ENCODE measurements around the gene APELA. TPM values are rescaled to one million over a fixed set of nuclear protein-coding genes. Genes with fewer than 3 reads are reported as not detected.
A peak's percentile ranks its signal among the peaks of the same experiment; 100 is the strongest.
"Not testable (repeated sequence)": the region's sequence is repeated elsewhere in the genome, so short reads cannot be mapped to it uniquely, and the experiment has no call there.

The APELA gene
- total RNA-seq, 1 experiment from 2014 or later, result 140 TPM

DNA sequence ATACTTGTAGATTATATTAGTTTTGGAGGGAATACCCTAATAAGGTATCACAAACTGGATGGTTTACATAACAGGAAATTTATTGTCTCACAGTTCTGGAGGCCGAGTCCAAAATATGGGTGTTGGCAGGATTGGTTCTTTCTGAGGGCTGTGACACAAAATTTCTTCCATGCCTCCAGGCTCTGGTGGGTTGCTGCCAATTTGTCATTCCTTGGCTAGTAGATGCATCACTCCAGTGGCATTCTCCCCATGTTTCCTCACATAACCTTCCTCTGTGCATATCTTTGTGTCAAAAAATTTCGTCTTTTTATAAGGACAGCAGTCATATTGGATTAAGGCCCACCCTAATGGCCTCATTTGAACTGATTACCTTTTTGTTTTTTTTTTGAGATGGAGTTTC, 49.3 kb downstream of the APELA start:
- Mint-ChIP-seq H3K4me3 (no peak overlapping the region; a peak in 1 of 5 replicates), H3K4me1 (peaks cover 3% of the 10 kb centered on the region in 2 experiments), H3K9me3 (no peaks in the 10 kb centered on the region), H3K27ac (no peak overlapping the region), H3K36me3 (ENCODE audit: insufficient read depth in 1 of 3, low read depth in 3 of 3) (no peaks in the 10 kb centered on the region), H3K27me3 (ENCODE audit: low read depth) (no peaks in the 10 kb centered on the region; the same call in 1 of the 2 replicates)
- Histone ChIP-seq H3K4ac (ENCODE audit: low read depth, low read length) (no peak overlapping the region), H3K14ac (ENCODE audit: insufficient read depth, low read length) (no peak overlapping the region), H3K79me1 (ENCODE audit: insufficient read depth, low read depth, low read length, poor library complexity, severe bottlenecking) (no peaks in the 10 kb centered on the region), H2BK12ac (ENCODE audit: insufficient read length, low read depth, low read length) (no peak overlapping the region), H4K20me1 (ENCODE audit: control insufficient read depth, insufficient read depth, insufficient read length) (no peaks in the 10 kb centered on the region), H3K9ac (ENCODE audit: extremely low read depth, insufficient read length, low read length) (no peak overlapping the region), H3T11ph (ENCODE audit: low read length) (no peak overlapping the region), H2BK120ac (ENCODE audit: low read depth, low read length, poor library complexity, severe bottlenecking) (no peak overlapping the region), H3K18ac (ENCODE audit: insufficient read length, low read depth, low read length) (no peak overlapping the region), H4K5ac (ENCODE audit: insufficient read length, low read depth, low read length) (no peak overlapping the region), H3K27ac (ENCODE audit: insufficient read length, low read depth, low read length) (no peak overlapping the region), H3K79me2 (ENCODE audit: insufficient read depth, low read length) (no peaks in the 10 kb centered on the region), H3K27me3 (ENCODE audit: insufficient read depth, low read length) (no peaks in the 10 kb centered on the region), H3K4me2 (ENCODE audit: insufficient read depth, insufficient read length, low read length) (no peak overlapping the region), H2AFZ (ENCODE audit: low read length) (no peak overlapping the region), H2BK20ac (ENCODE audit: low read depth, low read length, poor library complexity, severe bottlenecking) (no peak overlapping the region), H2AK5ac (ENCODE audit: insufficient read length, low read length) (no peak overlapping the region), H3K4me1 (ENCODE audit: insufficient read depth, low read length) (no peaks in the 10 kb centered on the region), H2BK15ac (ENCODE audit: low read depth, low read length) (no peak overlapping the region), H4K8ac (replicated peaks; ENCODE audit: insufficient read length, low read depth, low read length) (no peak overlapping the region), H2BK5ac (ENCODE audit: insufficient read length, low read length) (no peak overlapping the region), H4K91ac (ENCODE audit: insufficient read length, low read depth, low read length) (no peak overlapping the region), H3K9me3 (ENCODE audit: control insufficient read depth, low read depth, low read length) (no peaks in the 10 kb centered on the region), H3K23ac (ENCODE audit: insufficient read length, low read depth, low read length) (no peak overlapping the region), H3K56ac (ENCODE audit: insufficient read length, low read depth, low read length) (no peak overlapping the region), H3K23me2 (ENCODE audit: insufficient read length, low read depth, low read length, poor library complexity, severe bottlenecking) (peaks cover 4% of the 10 kb centered on the region)
- no CpG with 5 or more reads among the region's 2 CpGs for WGBS (ENCODE audit: extremely low coverage, insufficient read length, low lambda C conversion rate)
- TF ChIP-seq, protein P1, sequence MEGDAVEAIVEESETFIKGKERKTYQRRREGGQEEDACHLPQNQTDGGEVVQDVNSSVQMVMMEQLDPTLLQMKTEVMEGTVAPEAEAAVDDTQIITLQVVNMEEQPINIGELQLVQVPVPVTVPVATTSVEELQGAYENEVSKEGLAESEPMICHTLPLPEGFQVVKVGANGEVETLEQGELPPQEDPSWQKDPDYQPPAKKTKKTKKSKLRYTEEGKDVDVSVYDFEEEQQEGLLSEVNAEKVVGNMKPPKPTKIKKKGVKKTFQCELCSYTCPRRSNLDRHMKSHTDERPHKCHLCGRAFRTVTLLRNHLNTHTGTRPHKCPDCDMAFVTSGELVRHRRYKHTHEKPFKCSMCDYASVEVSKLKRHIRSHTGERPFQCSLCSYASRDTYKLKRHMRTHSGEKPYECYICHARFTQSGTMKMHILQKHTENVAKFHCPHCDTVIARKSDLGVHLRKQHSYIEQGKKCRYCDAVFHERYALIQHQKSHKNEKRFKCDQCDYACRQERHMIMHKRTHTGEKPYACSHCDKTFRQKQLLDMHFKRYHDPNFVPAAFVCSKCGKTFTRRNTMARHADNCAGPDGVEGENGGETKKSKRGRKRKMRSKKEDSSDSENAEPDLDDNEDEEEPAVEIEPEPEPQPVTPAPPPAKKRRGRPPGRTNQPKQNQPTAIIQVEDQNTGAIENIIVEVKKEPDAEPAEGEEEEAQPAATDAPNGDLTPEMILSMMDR (conservative IDR thresholded peaks at IDR 0.05), result no peak
- DNase-seq, result no peak

DNA sequence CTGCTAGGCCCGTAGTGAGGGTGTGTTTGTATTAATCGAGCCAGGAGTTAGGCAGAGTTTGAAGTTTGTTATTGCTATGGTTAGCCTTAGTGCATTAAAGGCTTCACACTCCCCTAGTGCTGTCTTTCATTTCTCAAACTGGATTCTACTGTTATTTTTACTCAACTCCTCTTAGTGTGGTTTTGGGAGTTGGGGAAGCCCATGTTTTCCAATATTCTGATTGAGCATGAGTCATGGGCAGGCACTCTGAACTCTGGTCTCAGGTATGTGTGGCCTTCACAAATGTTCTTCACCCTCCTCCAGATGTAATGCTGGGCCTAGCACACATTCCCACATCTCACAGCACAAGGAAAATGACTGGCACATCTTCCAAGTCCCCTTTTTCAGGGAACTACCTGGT, 50.1 kb downstream of the APELA start:
- not testable (repeated sequence) for H3T11ph ChIP-seq (ENCODE audit: low read length); H3K36me3 Mint-ChIP-seq (ENCODE audit: insufficient read depth in 1 of 3, low read depth in 3 of 3); H3K4me1 ChIP-seq (ENCODE audit: insufficient read depth, low read length); H3K14ac ChIP-seq (ENCODE audit: insufficient read depth, low read length); H2BK5ac ChIP-seq (ENCODE audit: insufficient read length, low read length); H3K79me1 ChIP-seq (ENCODE audit: insufficient read depth, low read depth, low read length, poor library complexity, severe bottlenecking); H3K4ac ChIP-seq (ENCODE audit: low read depth, low read length); H2BK15ac ChIP-seq (ENCODE audit: low read depth, low read length); H3K9me3 Mint-ChIP-seq; H3K4me3 Mint-ChIP-seq; H3K9ac ChIP-seq (ENCODE audit: extremely low read depth, insufficient read length, low read length); H3K27ac ChIP-seq (ENCODE audit: insufficient read length, low read depth, low read length); H3K56ac ChIP-seq (ENCODE audit: insufficient read length, low read depth, low read length); H3K27me3 Mint-ChIP-seq (ENCODE audit: low read depth); H3K27me3 ChIP-seq (ENCODE audit: insufficient read depth, low read length); H3K18ac ChIP-seq (ENCODE audit: insufficient read length, low read depth, low read length); H3K23me2 ChIP-seq (ENCODE audit: insufficient read length, low read depth, low read length, poor library complexity, severe bottlenecking); H3K4me2 ChIP-seq (ENCODE audit: insufficient read depth, insufficient read length, low read length); H3K79me2 ChIP-seq (ENCODE audit: insufficient read depth, low read length); H4K91ac ChIP-seq (ENCODE audit: insufficient read length, low read depth, low read length); H2AK5ac ChIP-seq (ENCODE audit: insufficient read length, low read length); H4K8ac ChIP-seq (replicated peaks; ENCODE audit: insufficient read length, low read depth, low read length); H2AFZ ChIP-seq (ENCODE audit: low read length); H3K4me1 Mint-ChIP-seq; H2BK12ac ChIP-seq (ENCODE audit: insufficient read length, low read depth, low read length); H4K20me1 ChIP-seq (ENCODE audit: control insufficient read depth, insufficient read depth, insufficient read length); H3K23ac ChIP-seq (ENCODE audit: insufficient read length, low read depth, low read length); H2BK20ac ChIP-seq (ENCODE audit: low read depth, low read length, poor library complexity, severe bottlenecking); DNase-seq; H3K9me3 ChIP-seq (ENCODE audit: control insufficient read depth, low read depth, low read length); H4K5ac ChIP-seq (ENCODE audit: insufficient read length, low read depth, low read length); H2BK120ac ChIP-seq (ENCODE audit: low read depth, low read length, poor library complexity, severe bottlenecking)
- WGBS (ENCODE audit: extremely low coverage, insufficient read length, low lambda C conversion rate), result no CpG with 5 or more reads among the region's 2 CpGs
- peak overlapping the region in 1 of 3 experiments; percentile 42; a peak in 2 of 7 replicates for H3K27ac Mint-ChIP-seq

All from H9 (cell line).